H9 (cell line): Measurements from ENCODE around the gene UBP1. TPM values are rescaled to one million over a fixed set of nuclear protein-coding genes. Genes with fewer than 3 reads are reported as not detected.
"Not testable (repeated sequence)": the region's sequence is repeated elsewhere in the genome, so short reads cannot be mapped to it uniquely, and the experiment has no call there.

Experiments used
- DNase-seq: peaks from one replicate; pipeline ENCODE4 v3.0.0-alpha.2; 2017
- H2AFZ ChIP-seq: one replicate; pipeline ENCODE4 v1.6.1; 2013; ENCODE audit warnings: mild to moderate bottlenecking, low read length, control low read depth, moderate library complexity
- H2AK5ac ChIP-seq: 2 replicates; pipeline ENCODE4 v1.6.1; 2013; ENCODE audit warnings: low read length, control low read depth, mixed read lengths; ENCODE audit not compliant: insufficient read length
- H2BK120ac ChIP-seq: one replicate; pipeline ENCODE4 v1.6.1; 2013; ENCODE audit warnings: low read depth, mild to moderate bottlenecking, low read length, control low read depth, inconsistent platforms; ENCODE audit not compliant: poor library complexity, severe bottlenecking
- H2BK12ac ChIP-seq: 2 replicates; pipeline ENCODE4 v1.6.1; 2013; ENCODE audit warnings: low read length, control low read depth, mixed read lengths, low read depth; ENCODE audit not compliant: insufficient read length
- H2BK15ac ChIP-seq: 2 replicates; pipeline ENCODE4 v1.6.1; 2013; ENCODE audit warnings: low read depth, low read length, control low read depth
- H2BK20ac ChIP-seq: one replicate; pipeline ENCODE4 v1.6.1; 2013; ENCODE audit warnings: low read depth, mild to moderate bottlenecking, low read length, control low read depth, inconsistent platforms; ENCODE audit not compliant: poor library complexity, severe bottlenecking
- H2BK5ac ChIP-seq: 2 replicates; pipeline ENCODE4 v1.6.1; 2013; ENCODE audit warnings: low read length, control low read depth, mixed read lengths; ENCODE audit not compliant: insufficient read length
- H3K14ac ChIP-seq: 2 replicates; pipeline ENCODE4 v1.6.1; 2013; ENCODE audit warnings: low read length, control low read depth; ENCODE audit not compliant: insufficient read depth
- H3K18ac ChIP-seq: 2 replicates; pipeline ENCODE4 v1.6.1; 2013; ENCODE audit warnings: low read depth, mild to moderate bottlenecking, mixed read lengths, low read length, control low read depth; ENCODE audit not compliant: insufficient read length
- H3K23ac ChIP-seq: 2 replicates; pipeline ENCODE4 v1.6.1; 2013; ENCODE audit warnings: low read length, control low read depth, mixed read lengths, low read depth; ENCODE audit not compliant: insufficient read length
- H3K23me2 ChIP-seq: 2 replicates; pipeline ENCODE4 v1.6.1; 2013; ENCODE audit warnings: low read depth, mild to moderate bottlenecking, mixed read lengths, low read length, control low read depth; ENCODE audit not compliant: insufficient read length, poor library complexity, severe bottlenecking
- H3K27ac ChIP-seq: 2 replicates; pipeline ENCODE4 v1.5.1; 2013; ENCODE audit warnings: low read length, control low read depth, mixed read lengths, low read depth; ENCODE audit not compliant: insufficient read length
- H3K27me3 ChIP-seq: 2 replicates; pipeline ENCODE4 v1.6.1; 2013; ENCODE audit warnings: low read length, control low read depth, inconsistent platforms; ENCODE audit not compliant: insufficient read depth
- H3K4ac ChIP-seq: 2 replicates; pipeline ENCODE4 v1.6.1; 2013; ENCODE audit warnings: low read depth, mild to moderate bottlenecking, control low read depth, inconsistent platforms, low read length, moderate library complexity
- H3K4me1 ChIP-seq: 2 replicates; pipeline ENCODE4 v1.6.1; 2013; ENCODE audit warnings: low read length, control low read depth, inconsistent platforms; ENCODE audit not compliant: insufficient read depth
- H3K4me2 ChIP-seq: 2 replicates; pipeline ENCODE4 v1.6.1; 2013; ENCODE audit warnings: low read length, control low read depth, mixed read lengths; ENCODE audit not compliant: insufficient read length, insufficient read depth
- H3K56ac ChIP-seq: 2 replicates; pipeline ENCODE4 v1.6.1; 2013; ENCODE audit warnings: low read depth, mild to moderate bottlenecking, mixed read lengths, low read length, control low read depth; ENCODE audit not compliant: insufficient read length
- H3K79me1 ChIP-seq: 2 replicates; pipeline ENCODE4 v1.6.1; 2013; ENCODE audit warnings: low read depth, mild to moderate bottlenecking, moderate library complexity, low read length, control low read depth, inconsistent platforms; ENCODE audit not compliant: insufficient read depth, poor library complexity, severe bottlenecking
- H3K79me2 ChIP-seq: 2 replicates; pipeline ENCODE4 v1.6.1; 2013; ENCODE audit warnings: low read length, control low read depth, inconsistent platforms; ENCODE audit not compliant: insufficient read depth
- H3K9ac ChIP-seq: 2 replicates; pipeline ENCODE4 v1.6.1; 2013; ENCODE audit warnings: low read length, control low read depth, mixed read lengths; ENCODE audit not compliant: insufficient read length; ENCODE audit errors: extremely low read depth
- H3K9me3 ChIP-seq: one replicate; pipeline ENCODE4 v1.6.1; 2013; ENCODE audit warnings: low read depth, low read length, inconsistent platforms; ENCODE audit not compliant: control insufficient read depth
- H3T11ph ChIP-seq: one replicate; pipeline ENCODE4 v1.6.1; 2013; ENCODE audit warnings: mild to moderate bottlenecking, low read length, control low read depth, inconsistent platforms
- H4K20me1 ChIP-seq: one replicate; pipeline ENCODE4 v1.6.1; 2013; ENCODE audit not compliant: control insufficient read depth, insufficient read length, insufficient read depth
- H4K5ac ChIP-seq: 2 replicates; pipeline ENCODE4 v1.6.1; 2013; ENCODE audit warnings: low read depth, mild to moderate bottlenecking, mixed read lengths, low read length, control low read depth; ENCODE audit not compliant: insufficient read length
- H4K8ac ChIP-seq: replicated peaks from 2 replicates; pipeline ENCODE4 v1.6.1; 2013; ENCODE audit warnings: low read length, control low read depth, mixed read lengths, low read depth; ENCODE audit not compliant: insufficient read length
- H4K91ac ChIP-seq: 2 replicates; pipeline ENCODE4 v1.6.1; 2013; ENCODE audit warnings: low read depth, mild to moderate bottlenecking, moderate library complexity, mixed read lengths, low read length, control low read depth; ENCODE audit not compliant: insufficient read length
- H3K27ac Mint-ChIP-seq, 3 experiments: 2 replicates in 2 of 3; 3 replicates in 1 of 3; pipeline ENCODE4 v1.8.0; 2020 to 2021; ENCODE audit warnings: mixed read lengths in 3 of 3, mild to moderate bottlenecking in 1 of 3, moderate library complexity in 1 of 3
- H3K27me3 Mint-ChIP-seq: 2 replicates; pipeline ENCODE4 v1.8.0; 2021; ENCODE audit warnings: low read depth, mild to moderate bottlenecking, moderate library complexity, mixed read lengths
- H3K36me3 Mint-ChIP-seq, 3 experiments: 2 replicates in 2 of 3; 3 replicates in 1 of 3; pipeline ENCODE4 v1.8.0; 2020 to 2021; ENCODE audit warnings: low read depth in 3 of 3, mixed read lengths in 3 of 3; ENCODE audit not compliant: insufficient read depth in 1 of 3
- H3K4me1 Mint-ChIP-seq, 2 experiments: 2 replicates each; pipeline ENCODE4 v1.8.0; 2020; ENCODE audit warnings: mixed read lengths in 2 of 2
- H3K4me3 Mint-ChIP-seq, 2 experiments: 2 replicates in 1 of 2; 3 replicates in 1 of 2; pipeline ENCODE4 v1.8.0; 2020 to 2021; ENCODE audit warnings: mild to moderate bottlenecking in 2 of 2, mixed read lengths in 2 of 2, moderate library complexity in 1 of 2
- H3K9me3 Mint-ChIP-seq, 2 experiments: 2 replicates in 1 of 2; 3 replicates in 1 of 2; pipeline ENCODE4 v1.8.0; 2020; ENCODE audit warnings: mild to moderate bottlenecking in 2 of 2, mixed read lengths in 2 of 2, moderate library complexity in 1 of 2
- CTCF ChIP-seq: fragments of 200-600 bp; sonication (generic); conservative IDR thresholded peaks from 3 replicates; pipeline ENCODE4 v1.8.0; 2021; ENCODE audit warnings: antibody characterized with exemption, mild to moderate bottlenecking
- WGBS: extraction: QIAGEN DNeasy Blood & Tissue Kit; methylation state at CpG from one replicate; pipeline ENCODE4 v1.1.7; 2013; ENCODE audit warnings: missing lambda C conversion rate, low lambda C conversion rate, mixed read lengths; ENCODE audit not compliant: insufficient read length; ENCODE audit errors: extremely low coverage; 5-methylcytosine and 5-hydroxymethylcytosine counted together
- total RNA-seq: library from RNA; stranded (reverse); gene quantifications from 2 replicates; pipeline ENCODE4 v1.2.1, GENCODE V29; 2021

UBP1 gene
- total RNA-seq, 1 experiment from 2014 or later: 103 TPM

- no peak overlapping the region for H3K14ac ChIP-seq
- H3K18ac ChIP-seq: no peak overlapping the region
- no peak overlapping the region for H2BK5ac ChIP-seq
- no peaks in the 10 kb centered on the region for H3K4me1 ChIP-seq
- no peaks in the 10 kb centered on the region for H3K79me1 ChIP-seq
- no peaks in the 10 kb centered on the region for H3K79me2 ChIP-seq
- no peak overlapping the region for H3K4me2 ChIP-seq
- no peak overlapping the region for H4K91ac ChIP-seq
- no peak for DNase-seq
- H4K5ac ChIP-seq: no peak overlapping the region
- no peak overlapping the region for H2BK15ac ChIP-seq
- no peak overlapping the region for H3K9ac ChIP-seq
- no peak overlapping the region for H2BK120ac ChIP-seq
- H3T11ph ChIP-seq: no peak overlapping the region
- H2BK20ac ChIP-seq: no peak overlapping the region
- Mint-ChIP-seq H3K4me1 (peaks cover 10 to 14% of the 10 kb centered on the region in 2 experiments), H3K36me3 (peaks cover 13 to 45% (median 42%) of the 10 kb centered on the region in 3 experiments), H3K27me3 (no peaks in the 10 kb centered on the region), H3K9me3 (peaks cover 9 to 42% of the 10 kb centered on the region in 2 experiments), H3K4me3 (no peak overlapping the region), H3K27ac (no peak overlapping the region)
- H3K27ac ChIP-seq: no peak overlapping the region
- H3K4ac ChIP-seq: no peak overlapping the region
- no peak overlapping the region for H2BK12ac ChIP-seq
- H3K27me3 ChIP-seq: no peaks in the 10 kb centered on the region
- H3K23me2 ChIP-seq: no peaks in the 10 kb centered on the region
- H3K23ac ChIP-seq: no peak overlapping the region
- no peak for TF ChIP-seq CTCF
- peaks cover 17% of the 10 kb centered on the region for H3K9me3 ChIP-seq
- H4K20me1 ChIP-seq: no peaks in the 10 kb centered on the region
- no peak overlapping the region for H4K8ac ChIP-seq
- WGBS: no CpG with 5 or more reads among the region's 2 CpGs
- no peak overlapping the region for H2AK5ac ChIP-seq
- no peak overlapping the region for H2AFZ ChIP-seq
- H3K56ac ChIP-seq: no peak overlapping the region
Measured at GRCh38 chr3:33461097-33461496, 20.9 kb upstream of the UBP1 start.

GRCh38 chr3:33459577-33459976 is 19.4 kb upstream of the UBP1 start:
- H2BK15ac ChIP-seq, H4K91ac ChIP-seq, H2BK120ac ChIP-seq, H3K18ac ChIP-seq, H4K20me1 ChIP-seq, H3T11ph ChIP-seq, H2BK20ac ChIP-seq, H3K4me3 Mint-ChIP-seq, DNase-seq, H3K27ac Mint-ChIP-seq, H3K4ac ChIP-seq, H2BK12ac ChIP-seq, H3K4me1 ChIP-seq, H3K14ac ChIP-seq, H3K4me2 ChIP-seq, H2BK5ac ChIP-seq, H4K5ac ChIP-seq, H3K23me2 ChIP-seq, H3K56ac ChIP-seq, H3K4me1 Mint-ChIP-seq, H3K79me2 ChIP-seq, H3K9ac ChIP-seq, H3K27me3 Mint-ChIP-seq, H2AK5ac ChIP-seq, H3K79me1 ChIP-seq, H2AFZ ChIP-seq, H4K8ac ChIP-seq, H3K27me3 ChIP-seq, H3K23ac ChIP-seq, H3K27ac ChIP-seq: not testable (repeated sequence)
- H3K36me3 Mint-ChIP-seq: peaks cover 21 to 57% (median 53%) of the 10 kb centered on the region in 3 experiments
- peaks cover 14 to 52% of the 10 kb centered on the region in 2 experiments for H3K9me3 Mint-ChIP-seq
- WGBS: no CpG with 5 or more reads among the region's 4 CpGs
- peaks cover 17% of the 10 kb centered on the region for H3K9me3 ChIP-seq
